PC-3 (cell line): ENCODE measurements around the gene PRDX5. TPM values are rescaled to one million over a fixed set of nuclear protein-coding genes. Genes with fewer than 3 reads are reported as not detected.

Experiments
- ATAC-seq: fragments of 200-7000 bp; cut with Tn5 transposase; 2 replicates; pipeline ENCODE4 v1.9.1; 2020; ENCODE audit warnings: mild to moderate bottlenecking, moderate library complexity
- BruUV-seq: library from RNA; stranded (reverse); fragments of 400-500 nt; replicated peaks from 2 replicates; lab custom pipeline; 2021; lab: Mats Ljungman, UMichigan
- CTCF ChIA-PET: fragments of 300-600 bp; sonication (Branson Sonifier 250); formaldehyde crosslinking; loops from one replicate; lab custom pipeline; 2022; ENCODE audit warnings: antibody characterized with exemption; lab: Charles Lee
- POLR2A ChIA-PET: fragments of 300-600 bp; sonication (Branson Sonifier 250); formaldehyde crosslinking; loops from one replicate; lab custom pipeline; 2022; ENCODE audit warnings: antibody characterized with exemption; ENCODE audit not compliant: unreplicated experiment; lab: Charles Lee
- DNase-seq: peaks from one replicate; pipeline ENCODE4 v3.0.0-alpha.2; 2015
- H2AFZ ChIP-seq: fragments of 300-600 bp; sonication (generic); 2 replicates; pipeline ENCODE4 v1.6.0; 2016; ENCODE audit warnings: antibody characterized with exemption, low read length
- H3F3A ChIP-seq: fragments of 300-600 bp; sonication (generic); one replicate; pipeline ENCODE4 v1.6.0; 2017; ENCODE audit warnings: antibody characterized with exemption, low read length, control low read depth, mild to moderate bottlenecking; ENCODE audit not compliant: unreplicated experiment
- H3K27ac ChIP-seq: fragments of 300-600 bp; sonication (generic); 2 replicates; pipeline ENCODE4 v1.5.1; 2016; ENCODE audit warnings: mild to moderate bottlenecking, low read length
- H3K27me3 ChIP-seq: fragments of 300-600 bp; sonication (generic); 2 replicates; pipeline ENCODE4 v1.6.1; 2016; ENCODE audit warnings: low read length, mixed read lengths
- H3K36me3 ChIP-seq: fragments of 300-600 bp; sonication (generic); 2 replicates; pipeline ENCODE4 v1.6.1; 2016; ENCODE audit warnings: low read depth, mixed run types, low read length, mixed read lengths
- H3K4me1 ChIP-seq: fragments of 300-600 bp; sonication (generic); 2 replicates; pipeline ENCODE4 v1.5.1; 2016; ENCODE audit warnings: low read length; ENCODE audit not compliant: insufficient read depth
- H3K4me2 ChIP-seq: fragments of 300-600 bp; sonication (generic); 2 replicates; pipeline ENCODE4 v1.6.0; 2016; ENCODE audit warnings: low read length
- H3K4me3 ChIP-seq: fragments of 300-600 bp; sonication (generic); 2 replicates; pipeline ENCODE4 v1.5.1; 2016; ENCODE audit warnings: mild to moderate bottlenecking, low read length, mixed read lengths
- H3K79me2 ChIP-seq: fragments of 300-600 bp; sonication (generic); 2 replicates; pipeline ENCODE4 v1.6.1; 2017; ENCODE audit warnings: low read length, mixed read lengths
- H3K9ac ChIP-seq: fragments of 300-600 bp; sonication (generic); 2 replicates; pipeline ENCODE4 v1.6.0; 2016; ENCODE audit warnings: mild to moderate bottlenecking, low read length
- H3K9me2 ChIP-seq: fragments of 300-600 bp; sonication (generic); replicated peaks from 2 replicates; pipeline ENCODE4 v1.6.1; 2016; ENCODE audit warnings: mixed run types, low read length, mixed read lengths
- H3K9me3 ChIP-seq: fragments of 300-600 bp; sonication (generic); 2 replicates; pipeline ENCODE4 v1.6.1; 2016; ENCODE audit warnings: low read length, mixed read lengths
- H4K20me1 ChIP-seq: fragments of 300-600 bp; sonication (generic); 2 replicates; pipeline ENCODE4 v1.6.1; 2016; ENCODE audit warnings: low read length, mixed read lengths
- EZH2 ChIP-seq: fragments of 300-600 bp; sonication (generic); IDR thresholded peaks from one replicate; pipeline ENCODE4 v1.6.1; 2017; ENCODE audit warnings: antibody characterized with exemption, mild to moderate bottlenecking, low read length; ENCODE audit not compliant: unreplicated experiment
- EZH2phosphoT487 ChIP-seq: fragments of 300-600 bp; sonication (generic); IDR thresholded peaks from 2 replicates; pipeline ENCODE4 v1.6.1; 2018; ENCODE audit warnings: mild to moderate bottlenecking, antibody characterized with exemption, low read length, borderline replicate concordance
- intact Hi-C: fragments of 100-400 bp; cut with micrococcal nuclease; formaldehyde crosslinking; loops from 2 replicates; pipeline ENCODE4 v1.9.0; 2023
- total RNA-seq: library from RNA; depleted of rRNA; stranded (reverse); fragments of >200 nt; gene quantifications from 2 replicates; pipeline ENCODE4 v1.2.3, GENCODE V29; 2014
- TF ChIP-seq, protein P1 (sequence below): fragments of 300-600 bp; sonication (generic); conservative IDR thresholded peaks from 2 replicates; pipeline ENCODE4 v1.5.1; 2017; ENCODE audit warnings: antibody characterized with exemption, low read depth, mild to moderate bottlenecking, low read length

PRDX5 gene
- total RNA-seq, 1 experiment from 2014 or later: 467 TPM

DNA sequence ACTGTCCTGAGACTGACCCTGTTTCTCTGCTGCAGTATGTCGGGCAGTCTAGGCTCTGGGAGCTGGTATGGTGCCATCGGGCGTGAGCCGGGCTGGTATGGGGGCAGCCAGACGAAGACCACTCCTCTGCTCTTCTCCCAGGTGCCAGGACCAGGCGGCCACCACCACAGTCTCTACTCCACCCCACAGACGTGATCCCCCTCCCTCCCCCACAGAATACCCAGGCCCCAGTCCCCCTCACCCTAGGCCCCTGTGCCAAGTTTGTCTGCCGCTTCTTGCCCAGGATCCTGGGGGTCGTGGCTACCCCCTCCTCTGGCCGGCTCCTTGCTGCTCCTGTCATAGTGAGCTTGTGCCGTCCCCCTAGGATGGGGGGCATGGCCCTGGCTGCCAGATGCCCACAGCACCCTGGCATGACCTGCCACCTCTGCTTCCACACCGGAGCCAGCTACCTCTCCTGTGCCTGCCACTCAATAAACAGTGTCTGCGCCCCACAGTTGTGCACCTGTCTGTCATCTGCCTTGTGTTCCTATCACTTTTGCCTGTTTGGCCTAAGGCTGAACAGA, 28.8 kb upstream of the PRDX5 start:
- no peak overlapping the region for H3K27ac ChIP-seq
- no peak overlapping the region for H2AFZ ChIP-seq
- no peaks in the 10 kb centered on the region for H4K20me1 ChIP-seq
- no peak overlapping the region for H3K4me3 ChIP-seq
- TF ChIP-seq EZH2phosphoT487: no peak
- TF ChIP-seq, protein P1, sequence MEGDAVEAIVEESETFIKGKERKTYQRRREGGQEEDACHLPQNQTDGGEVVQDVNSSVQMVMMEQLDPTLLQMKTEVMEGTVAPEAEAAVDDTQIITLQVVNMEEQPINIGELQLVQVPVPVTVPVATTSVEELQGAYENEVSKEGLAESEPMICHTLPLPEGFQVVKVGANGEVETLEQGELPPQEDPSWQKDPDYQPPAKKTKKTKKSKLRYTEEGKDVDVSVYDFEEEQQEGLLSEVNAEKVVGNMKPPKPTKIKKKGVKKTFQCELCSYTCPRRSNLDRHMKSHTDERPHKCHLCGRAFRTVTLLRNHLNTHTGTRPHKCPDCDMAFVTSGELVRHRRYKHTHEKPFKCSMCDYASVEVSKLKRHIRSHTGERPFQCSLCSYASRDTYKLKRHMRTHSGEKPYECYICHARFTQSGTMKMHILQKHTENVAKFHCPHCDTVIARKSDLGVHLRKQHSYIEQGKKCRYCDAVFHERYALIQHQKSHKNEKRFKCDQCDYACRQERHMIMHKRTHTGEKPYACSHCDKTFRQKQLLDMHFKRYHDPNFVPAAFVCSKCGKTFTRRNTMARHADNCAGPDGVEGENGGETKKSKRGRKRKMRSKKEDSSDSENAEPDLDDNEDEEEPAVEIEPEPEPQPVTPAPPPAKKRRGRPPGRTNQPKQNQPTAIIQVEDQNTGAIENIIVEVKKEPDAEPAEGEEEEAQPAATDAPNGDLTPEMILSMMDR: no peak
- no peak for TF ChIP-seq EZH2
- H3K27me3 ChIP-seq: peaks cover 20% of the 10 kb centered on the region
- H3K79me2 ChIP-seq: peaks cover 15% of the 10 kb centered on the region
- ChIA-PET CTCF (interaction anchor here (1.4 kb wide), 1 partner anchor 11 kb away, joined by 4 read pairs; the partner anchor contains the start of gene CATSPERZ), POLR2A (no interaction called here)
- H3F3A ChIP-seq: no peaks in the 10 kb centered on the region
- H3K36me3 ChIP-seq: no peaks in the 10 kb centered on the region
- ATAC-seq (no peak), DNase-seq (no peak)
- H3K4me1 ChIP-seq: peaks cover 8% of the 10 kb centered on the region
- H3K4me2 ChIP-seq: no peak overlapping the region
- no peaks in the 10 kb centered on the region for H3K9me3 ChIP-seq
- no peaks in the 10 kb centered on the region for H3K9me2 ChIP-seq
- intact Hi-C loops: no loop called here
- no peak overlapping the region for H3K9ac ChIP-seq
- BruUV-seq: no TSS peak

DNA sequence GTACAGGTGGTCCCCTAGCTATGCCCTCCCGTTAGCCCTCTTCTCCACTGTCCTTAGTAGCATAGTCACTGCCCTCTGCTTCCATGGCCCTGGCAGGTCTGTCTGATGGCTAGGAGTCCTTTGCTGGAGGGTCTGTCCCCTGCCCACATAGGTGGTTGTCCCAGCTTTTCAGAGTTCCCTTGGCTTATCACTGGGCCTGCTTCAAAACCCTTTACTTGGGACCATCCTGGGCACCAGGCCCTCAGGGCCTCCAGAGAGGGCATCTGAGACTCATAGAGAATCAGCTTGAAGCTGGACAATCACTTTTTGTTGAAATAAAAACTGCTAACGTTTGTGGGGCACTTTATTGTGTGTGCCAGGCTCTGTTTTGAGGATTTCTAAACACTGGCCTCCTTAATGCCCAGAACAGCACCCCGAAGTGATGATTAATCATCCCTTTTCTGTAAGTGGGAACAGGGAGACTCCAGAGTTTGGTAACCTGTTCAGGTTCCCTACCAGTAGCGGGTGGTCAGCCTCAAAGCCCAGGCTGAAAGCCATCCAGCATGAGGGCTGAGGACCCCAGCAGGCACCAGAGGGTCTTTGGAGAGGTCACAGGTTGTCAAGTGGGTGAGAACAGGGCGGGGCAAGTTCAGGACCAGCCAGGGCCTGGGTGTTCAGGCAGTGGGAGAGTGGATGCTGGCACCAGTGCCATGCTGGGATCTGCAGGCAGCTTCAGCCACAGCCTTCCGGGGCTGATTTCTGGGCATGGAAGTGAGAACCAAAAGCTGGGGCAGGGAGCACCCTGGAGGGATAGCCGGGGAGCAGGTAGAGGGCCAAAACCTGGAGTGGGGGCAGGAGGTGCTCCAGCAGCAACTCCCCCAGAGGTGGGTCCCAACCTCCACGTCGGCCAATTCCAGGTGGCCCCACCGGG, 27.3 kb upstream of the PRDX5 start:
- no TSS peak for BruUV-seq
- no peaks in the 10 kb centered on the region for H3K36me3 ChIP-seq
- ATAC-seq: peak; percentile 19; the same call in 1 of the 2 replicates
- peaks cover 20% of the 10 kb centered on the region for H3K27me3 ChIP-seq
- no peak overlapping the region for H2AFZ ChIP-seq
- no peaks in the 10 kb centered on the region for H4K20me1 ChIP-seq
- no peaks in the 10 kb centered on the region for H3F3A ChIP-seq
- H3K27ac ChIP-seq: no peak overlapping the region
- H3K9me3 ChIP-seq: no peaks in the 10 kb centered on the region
- H3K4me3 ChIP-seq: peak overlapping the region; percentile 56; the same call in 1 of the 2 replicates
- intact Hi-C loops: no loop called here
- H3K79me2 ChIP-seq: peaks cover 13% of the 10 kb centered on the region; the same call in 1 of the 2 replicates
- H3K9ac ChIP-seq: no peak overlapping the region
- no peak for DNase-seq
- no peaks in the 10 kb centered on the region for H3K9me2 ChIP-seq
- H3K4me2 ChIP-seq: peak overlapping the region; percentile 68
- CTCF ChIA-PET: no interaction called here
- peaks cover 8% of the 10 kb centered on the region for H3K4me1 ChIP-seq
- no peak for TF ChIP-seq EZH2phosphoT487
- no peak for TF ChIP-seq EZH2
- TF ChIP-seq, protein P1: no peak
- POLR2A ChIA-PET: no interaction called here
